Osteocyte (in vitro differentiated cells): ENCODE results near the gene HAUS1. TPM values are rescaled to one million over a fixed set of nuclear protein-coding genes. Genes with fewer than 3 reads are reported as not detected.
"Not testable (repeated sequence)": the region's sequence is repeated elsewhere in the genome, so short reads cannot be mapped to it uniquely, and the experiment has no call there.

ENCODE experiments used
- DNase-seq: peaks from one replicate; pipeline ENCODE4 v3.0.0; 2021; ENCODE audit warnings: mixed read lengths; ENCODE audit not compliant: unreplicated experiment; ENCODE audit errors: extremely low spot score
- H3K27ac Mint-ChIP-seq: one replicate; pipeline ENCODE4 v1.8.0; 2021; ENCODE audit warnings: mild to moderate bottlenecking, mixed read lengths; ENCODE audit not compliant: unreplicated experiment
- H3K27me3 Mint-ChIP-seq: one replicate; pipeline ENCODE4 v1.8.0; 2021; ENCODE audit warnings: mixed read lengths; ENCODE audit not compliant: unreplicated experiment
- H3K36me3 Mint-ChIP-seq: one replicate; pipeline ENCODE4 v1.8.0; 2021; ENCODE audit warnings: mixed read lengths; ENCODE audit not compliant: unreplicated experiment
- H3K4me1 Mint-ChIP-seq: one replicate; pipeline ENCODE4 v1.8.0; 2021; ENCODE audit warnings: mixed read lengths; ENCODE audit not compliant: unreplicated experiment
- H3K4me3 Mint-ChIP-seq: one replicate; pipeline ENCODE4 v1.8.0; 2021; ENCODE audit warnings: mild to moderate bottlenecking, moderate library complexity, mixed read lengths; ENCODE audit not compliant: unreplicated experiment
- H3K9me3 Mint-ChIP-seq: one replicate; pipeline ENCODE4 v1.8.0; 2021; ENCODE audit warnings: mixed read lengths; ENCODE audit not compliant: unreplicated experiment
- CTCF ChIP-seq: fragments of 200-600 bp; sonication (generic); IDR thresholded peaks from 2 replicates; pipeline ENCODE4 v1.5.0; 2021; ENCODE audit warnings: antibody characterized with exemption, mild to moderate bottlenecking, moderate library complexity
- total RNA-seq: library from RNA; stranded (reverse); gene quantifications from 2 replicates; pipeline ENCODE4 v1.2.1, GENCODE V29; 2021

Gene HAUS1
- total RNA-seq, 1 donor from 2014 or later, result 37.0 TPM

- H3K4me3 Mint-ChIP-seq, result no peak overlapping the region
- H3K36me3 Mint-ChIP-seq, result peaks cover 6% of the 10 kb centered on the region
- no peak for TF ChIP-seq CTCF
- H3K27me3 Mint-ChIP-seq, result no peaks in the 10 kb centered on the region
- H3K4me1 Mint-ChIP-seq, result peaks cover 25% of the 10 kb centered on the region
- no peak for DNase-seq
- no peaks in the 10 kb centered on the region for H3K9me3 Mint-ChIP-seq
- no peak overlapping the region for H3K27ac Mint-ChIP-seq
Measured at GRCh38 chr18:46099463-46099862, 4.7 kb upstream of the HAUS1 start.

GRCh38 chr18:46109386-46109785, 5.2 kb downstream of the HAUS1 start:
- Mint-ChIP-seq H3K36me3 (peaks cover 27% of the 10 kb centered on the region), H3K4me1 (peaks cover 9% of the 10 kb centered on the region), H3K9me3 (no peaks in the 10 kb centered on the region), H3K27me3 (no peaks in the 10 kb centered on the region), H3K4me3 (no peak overlapping the region), H3K27ac (no peak overlapping the region)
- no peak for TF ChIP-seq CTCF
- no peak for DNase-seq

GRCh38 chr18:46110406-46110805, 6.2 kb downstream of the HAUS1 start:
- H3K4me3 Mint-ChIP-seq, result no peak overlapping the region
- H3K27ac Mint-ChIP-seq, result no peak overlapping the region
- peaks cover 5% of the 10 kb centered on the region for H3K4me1 Mint-ChIP-seq
- no peaks in the 10 kb centered on the region for H3K9me3 Mint-ChIP-seq
- H3K36me3 Mint-ChIP-seq, result peaks cover 32% of the 10 kb centered on the region
- H3K27me3 Mint-ChIP-seq, result no peaks in the 10 kb centered on the region
- no peak for TF ChIP-seq CTCF
- peak; percentile 25 for DNase-seq

- Mint-ChIP-seq H3K9me3 (no peaks in the 10 kb centered on the region), H3K4me3 (no peak overlapping the region), H3K36me3 (peaks cover 32% of the 10 kb centered on the region), H3K27ac (no peak overlapping the region), H3K27me3 (no peaks in the 10 kb centered on the region), H3K4me1 (no peaks in the 10 kb centered on the region)
- no peak for DNase-seq
- no peak for TF ChIP-seq CTCF
Measured at GRCh38 chr18:46113751-46114150, 9.6 kb downstream of the HAUS1 start.

GRCh38 chr18:46126625-46127024, 22.4 kb downstream of the HAUS1 start:
- H3K4me1 Mint-ChIP-seq, DNase-seq, H3K27ac Mint-ChIP-seq, H3K4me3 Mint-ChIP-seq, H3K9me3 Mint-ChIP-seq, H3K27me3 Mint-ChIP-seq: not testable (repeated sequence)
- H3K36me3 Mint-ChIP-seq, result peaks cover 38% of the 10 kb centered on the region

- Mint-ChIP-seq H3K9me3 (no peaks in the 10 kb centered on the region), H3K27ac (no peak overlapping the region), H3K4me1 (no peaks in the 10 kb centered on the region), H3K36me3 (peaks cover 28% of the 10 kb centered on the region), H3K27me3 (no peaks in the 10 kb centered on the region), H3K4me3 (no peak overlapping the region)
- peak; percentile 48 for DNase-seq
- no peak for TF ChIP-seq CTCF
Measured at GRCh38 chr18:46130061-46130460, 25.9 kb downstream of the HAUS1 start.

- not testable (repeated sequence) for DNase-seq, H3K4me1 Mint-ChIP-seq, H3K27me3 Mint-ChIP-seq, H3K9me3 Mint-ChIP-seq, H3K4me3 Mint-ChIP-seq, H3K27ac Mint-ChIP-seq
- H3K36me3 Mint-ChIP-seq, result peaks cover 27% of the 10 kb centered on the region
Measured at GRCh38 chr18:46130549-46130948, 26.4 kb downstream of the HAUS1 start.
